HG02981 (cell line): ENCODE results near the gene C1QA.

Source experiments
- ATAC-seq: cut with Tn5 transposase; IDR thresholded peaks from one replicate; pipeline ENCODE4 v1.9.1; 2021; ENCODE audit warnings: mild to moderate bottlenecking, moderate library complexity; ENCODE audit not compliant: unreplicated experiment

Gene C1QA

DNA sequence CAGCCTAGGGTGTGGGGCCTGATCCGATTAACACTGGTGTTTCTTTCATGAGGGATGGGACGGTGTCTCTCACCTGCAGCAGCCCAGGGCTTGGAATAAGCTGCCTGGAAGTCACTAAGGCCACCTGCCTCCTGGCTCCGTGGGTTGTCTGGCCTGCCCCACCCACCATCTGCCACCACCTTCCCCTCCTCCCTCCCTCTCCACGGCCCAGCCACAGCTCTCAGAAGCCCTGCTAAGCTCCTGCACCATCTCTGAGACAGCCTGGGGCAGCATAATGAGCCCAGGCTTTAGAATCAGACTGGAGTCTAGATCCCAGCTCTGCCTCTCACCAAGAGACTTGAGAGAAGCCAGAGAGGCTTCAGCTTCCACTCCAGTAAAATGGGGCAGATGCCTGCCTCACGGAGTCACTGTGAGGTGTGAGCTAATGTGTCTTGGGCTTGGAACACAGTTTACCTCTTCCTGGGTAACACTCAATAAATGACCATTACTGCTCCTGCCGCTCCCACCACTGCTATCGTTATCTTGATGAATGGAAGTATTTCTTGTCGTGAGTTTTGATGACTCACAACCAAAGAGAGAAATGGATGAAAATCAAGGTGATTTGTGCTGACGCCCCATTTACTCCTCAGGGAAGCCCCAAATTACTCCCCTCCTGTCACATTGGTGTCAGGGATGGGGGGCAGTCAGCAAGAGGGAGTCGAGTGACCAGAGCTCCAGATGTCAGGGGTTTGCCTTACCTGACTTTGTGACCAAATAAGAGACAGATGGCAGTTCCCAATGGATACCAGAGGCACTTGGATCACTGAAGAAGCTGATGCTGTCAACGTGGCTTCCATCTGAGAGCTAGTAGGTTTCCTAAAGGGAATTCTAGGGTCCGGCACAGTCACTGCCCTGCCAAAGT, 23.5 kb upstream of the C1QA start:
- ATAC-seq = no peak

DNA sequence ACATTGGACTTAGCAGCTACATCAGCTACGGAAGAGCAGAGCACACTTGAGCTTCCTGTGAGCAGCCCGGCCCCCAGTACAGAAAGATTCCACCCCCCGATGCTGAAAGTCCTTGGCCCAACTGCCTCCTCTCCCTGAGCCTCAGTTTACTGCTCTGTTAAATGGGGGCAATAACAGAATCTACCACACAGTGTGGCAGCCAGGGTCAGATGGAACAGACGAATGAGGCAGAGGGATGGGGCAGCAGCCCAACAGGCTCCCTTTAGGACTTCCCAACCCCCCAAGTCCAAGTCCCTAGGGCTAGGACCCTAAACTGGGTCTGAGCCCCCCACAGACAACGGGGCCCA, 22.9 kb upstream of the C1QA start:
- ATAC-seq = no peak

DNA sequence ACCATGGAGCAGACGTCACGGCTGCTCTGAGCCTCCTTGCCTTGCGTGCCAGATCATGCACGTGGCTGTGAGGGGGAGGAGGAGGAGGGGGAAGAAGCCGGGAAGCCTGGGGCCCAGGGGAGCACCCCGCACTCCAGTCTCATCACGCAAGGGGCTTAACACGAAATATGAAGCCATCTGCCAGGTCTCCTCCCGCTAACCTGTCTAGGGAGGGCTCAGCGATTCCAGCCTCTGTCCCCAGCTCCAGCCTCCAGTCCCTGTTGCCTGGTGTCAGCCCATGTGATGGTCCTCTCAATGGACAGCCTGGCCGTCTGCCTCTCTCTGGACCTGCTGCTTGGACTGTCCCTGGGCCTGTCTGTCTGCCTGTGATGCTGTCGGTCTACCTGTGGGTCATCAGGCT, 22.5 kb upstream of the C1QA start:
- ATAC-seq = no peak

DNA sequence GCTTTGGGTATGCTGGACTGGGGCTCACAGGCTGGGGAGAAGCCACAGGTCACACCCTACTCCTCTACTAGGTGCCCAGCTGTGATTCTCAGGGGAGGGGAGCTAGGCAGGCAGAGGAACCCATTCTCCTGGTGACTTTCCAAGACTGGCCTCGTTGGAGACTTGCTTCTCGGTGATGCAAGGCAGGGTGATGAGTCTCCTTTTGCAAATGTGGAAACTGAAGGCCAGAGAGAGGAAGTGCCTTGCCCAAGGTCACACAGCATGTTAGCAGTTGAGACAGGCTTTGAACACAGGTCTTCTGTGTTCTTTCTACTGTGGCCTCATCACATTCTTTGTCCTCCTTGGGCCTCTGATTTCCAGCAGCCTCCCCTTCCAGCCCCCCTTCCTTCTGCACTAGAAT, 20.5 kb upstream of the C1QA start:
- no peak for ATAC-seq

DNA sequence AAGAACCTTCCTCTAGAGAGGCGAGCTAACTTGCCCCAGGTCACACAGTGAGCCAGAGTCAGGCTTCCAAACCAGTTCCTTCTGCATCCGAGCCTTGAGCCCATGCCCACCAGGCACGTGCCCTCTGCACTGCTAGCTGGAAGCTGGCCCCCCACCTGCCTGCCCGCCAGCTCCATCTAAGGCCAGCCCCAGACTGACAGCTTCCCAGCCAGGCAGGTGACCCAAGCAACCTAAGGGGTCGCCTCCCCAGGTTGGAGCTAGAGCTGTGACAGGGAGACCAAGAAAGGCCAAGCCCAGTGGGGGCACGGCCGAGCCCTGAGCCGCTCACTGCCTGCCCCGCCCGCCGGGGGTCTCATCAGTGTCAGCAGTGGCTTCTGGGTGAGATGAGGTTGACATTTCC, 19.9 kb upstream of the C1QA start:
- no peak for ATAC-seq

DNA sequence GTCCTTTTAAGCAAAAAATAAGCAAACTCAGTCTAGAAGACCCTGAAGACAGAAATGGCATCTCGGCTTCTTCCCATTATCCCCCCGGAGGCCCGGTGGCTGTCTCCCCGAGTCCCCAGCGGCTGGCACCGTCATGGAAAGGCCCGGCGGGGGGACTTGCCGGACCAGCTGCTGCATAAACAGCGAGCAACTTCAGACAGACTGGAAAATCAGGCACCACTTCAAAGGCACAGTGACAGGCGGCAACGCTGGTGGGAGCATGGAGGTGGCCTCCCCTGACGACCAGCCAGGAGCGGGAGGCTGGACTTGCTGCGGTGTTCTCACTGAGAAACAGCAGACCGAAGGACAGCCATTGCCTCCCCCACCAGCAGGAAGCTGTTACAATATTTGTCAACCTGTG, 18.4 kb upstream of the C1QA start:
- no peak for ATAC-seq

DNA sequence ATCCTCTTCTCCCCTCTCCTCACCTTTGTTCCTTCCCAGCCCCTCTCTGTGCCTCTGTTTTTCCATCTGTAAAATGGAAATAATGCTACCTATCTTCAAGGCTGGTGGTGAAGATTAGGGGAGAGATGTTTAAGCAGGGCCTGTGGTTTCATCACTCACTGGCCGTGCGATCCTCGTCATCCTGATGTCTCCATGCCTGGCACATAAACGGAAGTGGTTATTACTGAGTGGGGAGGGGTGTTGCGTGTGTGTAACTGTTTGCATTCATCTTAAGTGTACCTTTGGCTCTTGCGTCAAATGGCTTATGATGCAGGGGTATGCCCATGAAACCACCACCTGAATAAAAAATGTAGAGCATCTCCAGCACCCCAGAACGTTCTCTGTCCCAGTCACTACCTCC, 17.2 kb upstream of the C1QA start:
- ATAC-seq = no peak

DNA sequence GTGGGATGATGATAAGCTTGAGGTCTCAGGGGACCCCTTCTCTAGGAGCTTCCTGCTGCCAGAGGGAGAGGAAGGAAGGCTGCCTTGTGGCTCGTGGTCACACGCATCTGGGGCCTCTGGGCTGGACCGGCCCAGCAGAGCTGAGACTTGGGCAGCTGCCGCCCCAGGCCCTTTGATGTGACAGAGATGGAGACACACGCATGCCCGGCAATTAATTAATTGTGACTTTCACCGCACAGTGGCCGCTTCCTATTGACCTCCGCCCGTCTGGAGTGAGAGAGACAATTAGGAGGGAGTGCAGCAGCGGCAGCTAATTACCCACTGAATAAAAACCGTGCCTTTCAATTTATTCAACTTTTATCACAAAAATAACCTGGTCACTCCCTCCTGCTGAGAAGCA, 16.6 kb upstream of the C1QA start:
- no peak for ATAC-seq

DNA sequence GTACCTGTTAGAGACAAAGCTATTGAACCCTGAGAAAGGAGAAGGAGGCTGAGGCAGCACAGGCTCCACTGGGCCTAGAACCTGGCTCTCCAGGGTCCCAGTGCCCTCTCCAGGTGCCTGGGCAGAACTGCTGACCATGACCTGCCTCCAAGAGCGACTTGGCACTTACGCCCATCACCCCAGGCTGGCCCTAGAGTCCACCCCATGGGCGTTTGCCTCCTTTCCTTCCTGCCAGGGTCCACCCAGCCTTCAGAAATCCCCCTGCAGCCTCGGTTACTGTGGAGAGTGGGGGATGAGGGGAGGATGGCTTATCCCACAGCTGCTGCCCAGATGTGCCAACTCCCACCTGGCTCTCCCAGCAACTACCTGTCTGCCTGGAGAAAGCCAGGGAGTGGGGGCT, 14.7 kb upstream of the C1QA start:
- no peak for ATAC-seq

DNA sequence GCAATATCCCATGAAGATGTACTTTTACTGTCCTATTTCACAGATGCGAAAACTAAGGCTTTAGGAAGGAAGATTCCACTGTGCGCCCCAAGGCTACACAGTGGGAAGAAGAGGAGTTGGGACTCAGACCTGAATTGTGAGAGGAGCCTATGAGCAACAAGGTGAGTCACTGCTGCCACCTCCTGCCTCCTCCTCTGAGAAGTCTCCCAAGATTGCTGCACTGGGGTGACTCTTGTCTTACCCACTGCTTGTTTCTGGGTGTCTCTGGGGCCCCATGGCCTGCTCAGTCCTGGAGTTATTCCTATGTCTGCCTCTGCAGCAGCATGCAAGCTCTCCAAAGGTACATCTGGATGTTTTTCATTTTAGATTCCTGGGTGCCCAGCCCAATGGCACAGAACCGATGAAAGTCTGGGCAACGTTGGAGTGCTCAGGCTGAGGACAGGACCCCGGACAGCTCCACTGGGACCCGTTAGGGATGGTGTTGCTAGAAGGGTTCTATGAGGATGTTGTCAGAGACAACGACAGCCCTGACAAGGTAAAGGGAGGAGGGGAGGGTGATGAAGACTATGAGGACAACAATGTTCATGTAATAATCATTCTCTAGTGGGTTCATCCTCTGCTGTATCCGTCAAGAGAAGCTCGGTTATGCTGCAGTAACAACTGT, 11.0 kb upstream of the C1QA start:
- no peak for ATAC-seq

DNA sequence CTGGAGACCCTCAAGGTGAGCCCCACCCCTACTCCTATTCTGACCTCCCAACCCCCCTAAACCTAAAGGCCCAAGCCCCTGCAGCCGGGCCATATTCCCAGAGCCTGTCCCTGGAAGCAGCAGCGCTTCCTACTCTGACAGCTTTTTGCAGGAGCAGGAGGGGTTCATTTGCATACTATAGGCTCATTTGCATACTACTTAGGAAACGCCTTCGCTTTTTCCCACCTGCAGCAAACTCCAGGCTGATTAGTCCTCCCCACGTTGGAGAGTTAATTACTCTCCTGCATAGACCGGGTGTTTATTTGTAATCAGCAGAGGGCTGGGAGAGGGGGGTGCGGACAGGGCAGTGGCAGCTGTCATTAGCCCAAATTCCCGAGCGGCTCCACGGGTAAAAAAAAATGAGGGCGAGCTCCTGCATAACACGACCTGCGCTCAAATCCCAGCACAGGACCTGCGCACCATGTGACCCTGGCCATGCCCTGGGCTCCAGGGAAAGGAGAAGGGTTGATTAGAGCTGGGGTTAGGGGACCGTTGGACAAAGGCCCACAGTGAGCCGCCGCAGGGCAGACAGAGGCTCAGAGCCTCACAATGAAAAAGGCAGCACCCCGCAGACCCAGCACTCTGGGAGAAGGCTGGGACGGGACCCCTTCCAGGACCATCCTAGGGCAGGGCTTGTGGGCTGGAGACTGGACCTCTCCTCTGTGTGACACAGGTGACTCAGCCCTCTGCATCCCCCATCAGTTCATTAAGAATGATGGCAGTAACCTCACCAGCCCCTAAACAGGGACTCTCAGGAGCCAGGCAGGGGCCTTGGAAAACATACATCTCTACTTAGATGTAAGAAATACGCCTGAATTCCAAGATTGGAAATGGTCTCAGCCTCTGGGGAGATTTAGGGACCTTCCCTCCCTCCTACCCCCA, 9.9 kb upstream of the C1QA start:
- no peak for ATAC-seq

DNA sequence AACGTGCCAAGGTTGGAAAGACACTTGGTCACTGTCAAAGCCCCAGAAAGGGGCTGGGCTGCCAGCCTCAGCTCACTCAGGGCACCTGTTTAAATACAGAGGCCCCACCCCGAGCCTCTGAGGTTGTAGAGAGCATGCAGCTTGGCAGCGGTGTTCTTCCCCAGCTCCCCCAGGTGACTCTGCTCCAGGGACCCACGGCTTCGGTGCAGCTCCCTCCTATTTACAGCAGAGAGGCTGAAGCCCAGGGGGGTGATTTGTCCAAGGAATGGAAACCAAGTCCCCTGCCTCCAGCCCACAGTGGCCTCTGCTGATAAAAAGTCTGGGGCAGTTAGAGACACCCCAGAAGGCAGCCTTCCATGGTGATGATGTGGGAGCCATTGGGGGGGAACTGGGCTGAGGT, 9.1 kb upstream of the C1QA start:
- no peak for ATAC-seq

DNA sequence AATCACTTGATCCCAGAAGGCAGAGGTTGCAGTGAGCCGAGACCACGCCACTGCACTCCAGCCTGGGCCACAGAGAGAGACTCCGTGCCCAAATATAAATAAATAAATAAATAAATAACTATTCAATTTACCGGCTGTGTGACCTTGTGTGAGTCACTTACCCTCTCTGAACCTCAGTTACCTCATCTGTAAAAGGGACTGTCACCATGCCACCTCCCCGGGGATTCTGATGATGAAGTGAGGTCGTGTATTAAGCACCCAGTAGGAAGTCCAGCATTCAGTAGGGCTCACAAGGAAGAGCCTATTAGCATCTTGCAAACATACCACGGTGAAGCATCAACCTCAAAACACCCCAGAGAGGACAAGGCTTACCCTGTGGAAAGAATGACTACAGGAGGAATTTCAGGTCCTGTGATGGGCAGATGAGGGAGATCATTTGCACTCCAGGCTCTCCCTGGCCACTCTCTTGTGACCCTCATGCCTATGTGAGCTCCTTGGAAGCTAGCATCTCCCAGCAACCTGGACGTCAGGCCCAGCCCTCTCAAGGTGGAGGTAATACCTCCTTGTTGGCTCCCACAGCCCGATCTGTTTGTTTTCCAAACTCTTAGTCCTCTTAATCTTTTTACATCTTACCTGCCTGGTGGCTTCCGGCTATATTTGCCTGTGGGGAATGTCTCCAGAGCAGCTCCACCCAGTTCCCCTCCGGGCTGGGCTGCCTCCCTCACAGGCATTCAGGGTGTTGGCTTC, 7.6 kb upstream of the C1QA start:
- no peak for ATAC-seq

DNA sequence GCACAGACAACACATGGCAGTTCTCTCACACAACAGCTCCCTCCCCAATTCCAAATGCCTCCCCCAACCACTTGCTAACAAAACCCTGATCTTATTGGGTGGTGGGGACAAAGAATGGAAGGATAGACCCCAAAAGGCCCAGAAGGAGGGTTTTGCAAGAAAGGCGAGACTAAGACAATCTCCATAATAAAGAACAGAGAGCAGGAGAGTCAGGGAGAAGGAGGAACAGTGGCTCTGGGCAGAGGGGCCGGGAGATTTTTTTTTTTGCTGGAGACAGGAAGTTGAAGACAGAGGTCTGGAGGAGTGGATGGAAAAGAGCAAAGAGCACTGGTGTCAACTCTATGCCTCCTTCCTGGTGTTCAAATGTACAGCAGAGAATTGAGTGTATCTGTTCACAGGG, 6.5 kb upstream of the C1QA start:
- ATAC-seq = no peak

DNA sequence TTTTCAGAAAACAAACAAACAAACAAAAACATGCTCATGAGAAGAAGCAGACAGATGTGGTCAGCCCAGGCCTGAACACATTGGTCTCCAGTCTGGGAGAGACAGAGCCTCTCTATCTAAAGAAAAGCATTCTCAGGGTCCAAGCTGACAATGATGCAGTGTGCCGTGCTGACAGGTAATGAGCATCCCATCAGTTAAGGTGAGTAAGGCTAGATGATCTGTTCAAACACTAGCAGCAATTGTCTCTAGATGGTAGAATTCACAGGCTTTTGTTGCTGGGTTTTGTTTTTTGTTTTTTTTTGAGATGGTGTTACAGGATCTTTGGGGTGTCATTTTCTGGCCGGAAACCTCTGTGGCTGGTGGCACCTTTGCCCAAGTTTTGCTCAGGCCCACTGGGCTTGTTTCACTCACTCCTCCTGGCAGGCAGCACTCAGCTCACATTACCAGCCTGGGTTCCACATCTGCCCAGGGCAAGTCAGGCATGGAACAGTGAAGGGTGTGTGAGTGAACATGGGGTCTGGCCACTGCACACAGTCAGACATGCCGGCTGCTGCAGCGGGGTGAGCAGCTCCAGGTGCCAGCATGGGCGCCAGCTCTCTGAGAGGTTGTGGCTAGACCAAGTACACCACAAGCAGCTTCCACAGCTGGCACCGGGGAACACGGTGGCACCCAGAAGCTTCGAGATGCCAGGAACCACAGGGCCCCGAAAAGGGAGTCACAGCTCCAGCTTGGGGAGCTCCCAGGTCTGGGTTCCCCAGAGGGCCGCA, 2.5 kb upstream of the C1QA start:
- no peak for ATAC-seq

DNA sequence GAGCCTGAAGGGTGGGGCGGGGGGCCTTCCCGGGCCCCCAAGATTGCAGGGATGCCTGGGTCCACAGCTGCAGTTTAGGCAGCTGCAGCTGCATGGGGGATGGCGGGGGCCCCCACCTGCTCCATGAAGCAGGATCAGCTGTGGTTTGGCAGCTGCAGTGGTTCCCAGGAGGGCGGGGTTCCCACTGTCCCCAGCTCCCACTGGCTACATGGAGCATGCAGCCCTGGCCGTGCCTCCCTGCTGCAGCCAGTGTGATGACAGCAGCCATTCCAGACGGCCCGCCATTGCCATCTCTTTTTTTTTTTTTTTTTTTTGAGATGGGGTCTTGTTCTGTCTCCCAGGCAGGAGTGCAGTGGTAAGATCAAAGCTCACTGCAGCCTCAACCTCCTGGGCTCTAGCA, 992 bp upstream of the C1QA start:
- ATAC-seq = no peak

DNA sequence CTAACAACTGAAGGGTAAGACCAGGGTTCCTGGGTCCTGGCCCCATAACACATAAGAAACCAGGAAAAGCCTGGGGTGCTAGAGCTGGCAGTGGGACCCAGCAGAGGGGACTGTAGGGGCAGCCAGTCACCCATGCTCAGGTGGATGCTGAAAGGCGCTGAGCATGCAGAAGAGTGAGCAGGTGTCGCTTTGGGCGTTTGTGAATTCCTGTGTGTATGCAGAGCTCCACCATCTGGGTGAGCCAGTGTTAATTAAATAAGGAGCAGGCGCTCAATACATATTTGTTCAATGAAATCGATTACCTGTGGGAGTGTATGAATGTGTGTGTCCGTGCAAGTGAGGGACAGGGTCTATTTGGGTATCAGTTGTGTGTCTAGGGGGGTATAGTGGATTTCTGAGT, 499 bp downstream of the C1QA start:
- ATAC-seq = no peak

DNA sequence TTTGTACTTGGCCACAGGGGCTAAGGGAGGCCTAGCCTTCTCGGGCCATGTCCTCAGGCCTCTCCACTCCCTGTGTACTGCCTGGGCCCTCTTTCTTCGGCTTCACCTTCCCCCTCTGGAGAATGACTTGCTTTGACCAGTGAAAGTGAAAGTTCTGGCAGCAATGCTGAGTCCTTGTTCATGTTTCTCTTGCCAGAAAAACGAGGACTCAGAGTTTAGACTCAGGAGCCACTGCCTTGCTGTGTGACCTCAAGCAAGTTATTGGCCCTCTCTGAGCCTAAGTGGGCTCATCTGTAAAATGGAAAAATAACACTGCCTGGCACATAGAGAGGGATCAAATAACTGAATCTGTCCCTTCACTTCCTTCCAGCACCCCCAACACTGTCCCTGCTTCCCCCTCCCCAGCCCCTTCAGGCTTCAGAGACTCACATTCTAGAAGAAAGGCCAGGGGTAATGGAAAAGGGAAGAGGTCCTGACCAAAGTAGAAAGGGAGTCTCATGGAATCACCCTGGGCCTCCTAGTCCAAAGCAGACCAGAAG, 1.5 kb downstream of the C1QA start:
- ATAC-seq = no peak

DNA sequence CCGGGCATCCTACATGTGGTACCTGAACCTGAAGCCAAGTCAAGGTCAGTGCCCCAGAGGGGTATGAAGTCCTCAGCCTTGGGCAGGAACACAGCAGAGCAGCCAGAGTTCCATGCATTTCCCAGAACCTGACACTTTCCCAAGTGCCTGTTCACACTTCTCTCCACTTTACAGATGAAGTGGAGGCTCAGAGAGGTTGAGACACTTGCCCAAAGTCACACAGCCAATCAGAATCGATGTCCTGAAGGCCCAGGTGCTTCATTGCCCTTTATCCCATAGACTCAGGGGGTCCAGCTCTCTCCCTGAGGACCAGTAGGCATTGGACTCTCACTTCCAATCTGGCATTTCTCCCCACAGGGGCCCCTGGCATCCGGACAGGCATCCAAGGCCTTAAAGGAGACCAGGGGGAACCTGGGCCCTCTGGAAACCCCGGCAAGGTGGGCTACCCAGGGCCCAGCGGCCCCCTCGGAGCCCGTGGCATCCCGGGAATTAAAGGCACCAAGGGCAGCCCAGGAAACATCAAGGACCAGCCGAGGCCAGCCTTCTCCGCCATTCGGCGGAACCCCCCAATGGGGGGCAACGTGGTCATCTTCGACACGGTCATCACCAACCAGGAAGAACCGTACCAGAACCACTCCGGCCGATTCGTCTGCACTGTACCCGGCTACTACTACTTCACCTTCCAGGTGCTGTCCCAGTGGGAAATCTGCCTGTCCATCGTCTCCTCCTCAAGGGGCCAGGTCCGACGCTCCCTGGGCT, 2.2 kb downstream of the C1QA start:
- ATAC-seq = no peak
